GM12891 (cell line): ENCODE measurements around the gene CPTP.

Experiments used
- POLR2A ChIP-seq: IDR thresholded peaks from 2 replicates; pipeline ENCODE4 v1.6.1; 2011; ENCODE audit warnings: low read depth, low read length, control low read depth
- POLR2AphosphoS5 ChIP-seq: IDR thresholded peaks from 2 replicates; pipeline ENCODE4 v1.6.1; 2011; ENCODE audit warnings: low read depth, low read length, control low read depth
- SPI1 ChIP-seq: IDR thresholded peaks from 2 replicates; pipeline ENCODE4 v1.6.1; 2011; ENCODE audit warnings: low read depth, low read length, control low read depth

DNA sequence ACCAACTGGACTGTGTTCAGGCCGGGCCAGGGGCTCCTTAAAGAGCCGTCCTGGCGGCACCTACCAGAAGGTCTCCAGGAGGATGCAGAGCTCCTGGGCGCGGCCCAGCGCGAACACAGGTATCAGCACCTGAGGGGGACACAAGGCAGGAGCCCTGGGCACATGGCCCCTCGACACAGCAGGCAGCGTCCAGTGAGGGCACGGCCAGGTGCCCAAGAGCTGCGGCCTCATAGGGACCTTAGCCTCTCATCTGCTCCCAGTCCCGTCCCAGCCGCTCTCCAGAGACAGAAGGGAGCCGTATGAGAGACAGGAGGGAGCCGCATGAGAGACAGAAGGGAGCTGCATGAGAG lies 10.4 kb upstream of the CPTP start:
- TF ChIP-seq POLR2A (no peak), POLR2AphosphoS5 (no peak), SPI1 (no peak)
